Uterus (tissue), 2 donors: Measurements from ENCODE around the gene ENPP3.

Source experiments
- CTCF ChIP-seq, 4 experiments: fragments of 200-600 bp in 2 of 4; fragments of 450-650 bp in 2 of 4; sonication (generic) in 2 of 4; IDR thresholded peaks; one replicate each; pipeline ENCODE4 v1.5.1; 2016 to 2019; ENCODE audit warnings: antibody characterized with exemption in 4 of 4, mild to moderate bottlenecking in 2 of 4, moderate library complexity in 1 of 4
- POLR2A ChIP-seq, 2 donors: fragments of 450-650 bp; IDR thresholded peaks; one replicate each; pipeline ENCODE4 v1.6.1; 2016; ENCODE audit warnings: antibody characterized with exemption in 2 of 2, mild to moderate bottlenecking in 1 of 2, moderate library complexity in 1 of 2

- no peak for TF ChIP-seq CTCF (IDR thresholded peaks at IDR 0.05)
- TF ChIP-seq POLR2A (IDR thresholded peaks at IDR 0.05): no peak
Measured at GRCh38 chr6:131781687-131782086, 144.6 kb downstream of the ENPP3 start.
